Measurements from ENCODE around the gene GSX1. TPM values are rescaled to one million over a fixed set of nuclear protein-coding genes. Genes with fewer than 3 reads are reported as not detected.

The GSX1 gene
- total RNA-seq, 1 donor from 2014 or later = not detected

GRCh38 chr13:27789495-27790303, 2.6 kb upstream of the GSX1 start:
- H3K9me3 Mint-ChIP-seq = no peaks in the 10 kb centered on the region
- DNase-seq (no peak), ATAC-seq (ENCODE audit: low read depth) (peak; percentile 35)
- peaks cover 37% of the 10 kb centered on the region for H3K4me1 Mint-ChIP-seq
- H3K4me3 Mint-ChIP-seq = peak overlapping the region; percentile 84
- CTCF ChIA-PET = no interaction called here
- H3K27me3 Mint-ChIP-seq = peaks cover 60% of the 10 kb centered on the region
- no peaks in the 10 kb centered on the region for H3K36me3 Mint-ChIP-seq (ENCODE audit: low read depth)
- TF ChIP-seq CTCF (IDR thresholded peaks at IDR 0.05) = no peak
- intact Hi-C loops (cut with micrococcal nuclease) = loop anchor here (5.0 kb wide), 1 partner anchor 188 kb away; no protein-coding TSS in a partner anchor
- H3K27ac Mint-ChIP-seq = no peak overlapping the region
- POLR2A ChIA-PET = no interaction called here

- intact Hi-C loops (cut with micrococcal nuclease) = loop anchor here (5.0 kb wide), 1 partner anchor 187 kb away; no protein-coding TSS in a partner anchor
These were observed 1.8 kb upstream of the GSX1 start for GRCh38 chr13:27790523-27790922.

GRCh38 chr13:27791146-27791900, 960 bp upstream of the GSX1 start:
- no peak overlapping the region for H3K27ac Mint-ChIP-seq
- intact Hi-C loops (cut with micrococcal nuclease) = loop anchor here (5.0 kb wide), 1 partner anchor 186 kb away; no protein-coding TSS in a partner anchor
- TF ChIP-seq CTCF (IDR thresholded peaks at IDR 0.05) = no peak
- peaks cover 66% of the 10 kb centered on the region for H3K27me3 Mint-ChIP-seq
- DNase-seq (no peak), ATAC-seq (ENCODE audit: low read depth) (no peak)
- H3K9me3 Mint-ChIP-seq = no peaks in the 10 kb centered on the region
- peaks cover 37% of the 10 kb centered on the region for H3K4me1 Mint-ChIP-seq
- CTCF ChIA-PET = no interaction called here
- POLR2A ChIA-PET = no interaction called here
- H3K4me3 Mint-ChIP-seq = peak overlapping the region; percentile 82
- H3K36me3 Mint-ChIP-seq (ENCODE audit: low read depth) = no peaks in the 10 kb centered on the region

More at GRCh38 chr13:27790523-27790922, 1.8 kb upstream of the GSX1 start:
- H3K27ac Mint-ChIP-seq = no peak overlapping the region
- ChIA-PET CTCF (no interaction called here), POLR2A (no interaction called here)
- no peaks in the 10 kb centered on the region for H3K36me3 Mint-ChIP-seq (ENCODE audit: low read depth)
- H3K27me3 Mint-ChIP-seq = peaks cover 59% of the 10 kb centered on the region
- H3K9me3 Mint-ChIP-seq = no peaks in the 10 kb centered on the region
- DNase-seq = no peak
- peaks cover 37% of the 10 kb centered on the region for H3K4me1 Mint-ChIP-seq
- H3K4me3 Mint-ChIP-seq = peak overlapping the region; percentile 82
- no peak for TF ChIP-seq CTCF (IDR thresholded peaks at IDR 0.05)
- ATAC-seq (ENCODE audit: low read depth) = no peak

GRCh38 chr13:27791901-27792392, 336 bp upstream of the GSX1 start:
- Mint-ChIP-seq H3K36me3 (ENCODE audit: low read depth) (no peaks in the 10 kb centered on the region), H3K27me3 (peaks cover 71% of the 10 kb centered on the region), H3K27ac (no peak overlapping the region), H3K4me1 (peaks cover 37% of the 10 kb centered on the region), H3K9me3 (no peaks in the 10 kb centered on the region), H3K4me3 (peak overlapping the region; percentile 82)
- intact Hi-C loops (cut with micrococcal nuclease) = loop anchor here (2.0 to 5.0 kb wide), 2 partner anchors 133 to 185 kb away; no protein-coding TSS in a partner anchor
- no peak for ATAC-seq (ENCODE audit: low read depth)
- ChIA-PET POLR2A (no interaction called here), CTCF (no interaction called here)
- DNase-seq = no peak
- no peak for TF ChIP-seq CTCF (IDR thresholded peaks at IDR 0.05)

Data from activated B cell treated with CpG ODN at 0.5 μM for 24 hours (primary cell).